OCI-LY1 (cell line): ENCODE data around the gene PDE2A.

Experiments
- H2AFZ ChIP-seq: fragments of 200-600 bp; sonication (generic), shearing (Covaris generic); 2 replicates; pipeline ENCODE4 v1.6.0; 2014; ENCODE audit warnings: antibody characterized with exemption, mild to moderate bottlenecking, low read length
- H3F3A ChIP-seq: fragments of 200-600 bp; sonication (generic), shearing (Covaris generic); 2 replicates; pipeline ENCODE4 v1.6.0; 2014; ENCODE audit warnings: mild to moderate bottlenecking, antibody characterized with exemption, low read length, moderate library complexity; ENCODE audit not compliant: insufficient read depth
- H3K27ac ChIP-seq: fragments of 200-600 bp; sonication (generic); 2 replicates; pipeline ENCODE4 v1.5.1; 2014; ENCODE audit warnings: low read length, mixed run types, mild to moderate bottlenecking, low read depth; ENCODE audit not compliant: poor library complexity, severe bottlenecking
- H3K27me3 ChIP-seq: fragments of 200-600 bp; sonication (generic); 2 replicates; pipeline ENCODE4 v1.6.0; 2014; ENCODE audit warnings: antibody characterized with exemption, mild to moderate bottlenecking, low read length, moderate library complexity; ENCODE audit not compliant: insufficient read depth
- H3K36me3 ChIP-seq: fragments of 200-600 bp; sonication (generic); 2 replicates; pipeline ENCODE4 v1.6.1; 2014; ENCODE audit warnings: mild to moderate bottlenecking, antibody characterized with exemption, low read length, moderate library complexity, mixed read lengths; ENCODE audit not compliant: insufficient read depth
- H3K4me1 ChIP-seq: fragments of 200-600 bp; sonication (generic); 2 replicates; pipeline ENCODE4 v1.5.1; 2014; ENCODE audit warnings: mild to moderate bottlenecking, low read length, moderate library complexity; ENCODE audit not compliant: insufficient read depth, severe bottlenecking
- H3K4me2 ChIP-seq: fragments of 200-600 bp; sonication (generic), shearing (Covaris generic); 2 replicates; pipeline ENCODE4 v1.6.1; 2014; ENCODE audit warnings: low read length
- H3K4me3 ChIP-seq: fragments of 200-600 bp; sonication (generic); 2 replicates; pipeline ENCODE4 v1.5.1; 2014; ENCODE audit warnings: low read length, low read depth, mild to moderate bottlenecking, mixed read lengths; ENCODE audit not compliant: poor library complexity, severe bottlenecking
- H3K79me2 ChIP-seq: fragments of 200-600 bp; shearing (Covaris generic); 2 replicates; pipeline ENCODE4 v1.6.1; 2016; ENCODE audit warnings: mixed run types, low read length, mixed read lengths; ENCODE audit not compliant: insufficient read depth
- H3K9ac ChIP-seq: fragments of 200-600 bp; sonication (generic), shearing (Covaris generic); 2 replicates; pipeline ENCODE4 v1.6.1; 2014; ENCODE audit warnings: mild to moderate bottlenecking, low read length, mixed read lengths
- H3K9me2 ChIP-seq: fragments of 200-600 bp; sonication (generic), shearing (Covaris generic); 2 replicates; pipeline ENCODE4 v1.6.1; 2014; ENCODE audit warnings: low read depth, mild to moderate bottlenecking, low read length, mixed read lengths
- H3K9me3 ChIP-seq: fragments of 200-600 bp; shearing (Covaris generic); 2 replicates; pipeline ENCODE4 v1.6.1; 2014; ENCODE audit warnings: low read length, mixed read lengths
- H4K20me1 ChIP-seq: fragments of 200-600 bp; sonication (generic), shearing (Covaris generic); 2 replicates; pipeline ENCODE4 v1.6.0; 2016; ENCODE audit warnings: mild to moderate bottlenecking, low read length; ENCODE audit not compliant: insufficient read depth
- CTCF ChIP-seq: fragments of 200-600 bp; sonication (generic), shearing (Covaris generic); IDR thresholded peaks from 2 replicates; pipeline ENCODE4 v1.5.1; 2017; ENCODE audit warnings: mild to moderate bottlenecking, antibody characterized with exemption, low read length, moderate library complexity, mixed read lengths
- EZH2 ChIP-seq: fragments of 200-600 bp; sonication (generic), shearing (Covaris generic); IDR thresholded peaks from 2 replicates; pipeline ENCODE4 v1.8.0; 2017; ENCODE audit warnings: borderline replicate concordance, mixed run types, mild to moderate bottlenecking, antibody characterized with exemption, low read length, moderate library complexity, mixed read lengths

PDE2A gene

GRCh38 chr11:72680624-72681158, 6.5 kb upstream of the PDE2A start:
- H3K36me3 ChIP-seq = peaks cover 17% of the 10 kb centered on the region; the same call in 1 of the 2 replicates
- no peak overlapping the region for H2AFZ ChIP-seq
- H3K27me3 ChIP-seq = peaks cover 12% of the 10 kb centered on the region
- H3K27ac ChIP-seq = no peak overlapping the region
- no peak overlapping the region for H3K4me2 ChIP-seq
- H3K9me2 ChIP-seq = no peaks in the 10 kb centered on the region
- no peak overlapping the region for H3K9ac ChIP-seq
- no peak for TF ChIP-seq EZH2
- no peak for TF ChIP-seq CTCF
- no peaks in the 10 kb centered on the region for H3K79me2 ChIP-seq
- no peaks in the 10 kb centered on the region for H4K20me1 ChIP-seq
- H3K4me1 ChIP-seq = no peaks in the 10 kb centered on the region
- H3K9me3 ChIP-seq = no peaks in the 10 kb centered on the region
- no peaks in the 10 kb centered on the region for H3F3A ChIP-seq
- no peak overlapping the region for H3K4me3 ChIP-seq

GRCh38 chr11:72679869-72680268, 5.6 kb upstream of the PDE2A start:
- Histone ChIP-seq H2AFZ (no peak overlapping the region), H4K20me1 (no peaks in the 10 kb centered on the region), H3K27me3 (peaks cover 12% of the 10 kb centered on the region), H3K4me1 (no peaks in the 10 kb centered on the region), H3K9me3 (no peaks in the 10 kb centered on the region), H3K9ac (no peak overlapping the region), H3F3A (no peaks in the 10 kb centered on the region), H3K27ac (no peak overlapping the region), H3K9me2 (no peaks in the 10 kb centered on the region), H3K36me3 (peaks cover 12% of the 10 kb centered on the region; the same call in 1 of the 2 replicates), H3K79me2 (no peaks in the 10 kb centered on the region), H3K4me2 (no peak overlapping the region), H3K4me3 (no peak overlapping the region)
- TF ChIP-seq EZH2 (no peak), CTCF (no peak)

GRCh38 chr11:72678524-72678923, 4.3 kb upstream of the PDE2A start:
- Histone ChIP-seq H3K9ac (no peak overlapping the region), H3K9me2 (no peaks in the 10 kb centered on the region), H3K4me2 (no peak overlapping the region), H3K4me1 (no peaks in the 10 kb centered on the region), H3K79me2 (no peaks in the 10 kb centered on the region), H3K9me3 (no peaks in the 10 kb centered on the region), H3K27me3 (peaks cover 12% of the 10 kb centered on the region), H2AFZ (no peak overlapping the region), H3K4me3 (no peak overlapping the region), H4K20me1 (no peaks in the 10 kb centered on the region), H3K36me3 (peaks cover 5% of the 10 kb centered on the region; the same call in 1 of the 2 replicates), H3K27ac (no peak overlapping the region), H3F3A (no peaks in the 10 kb centered on the region)
- no peak for TF ChIP-seq CTCF
- no peak for TF ChIP-seq EZH2
